ENCODE results near the gene BLM. TPM values are rescaled to one million over a fixed set of nuclear protein-coding genes. Genes with fewer than 3 reads are reported as not detected.

BLM gene
- total RNA-seq, 2 donors from 2014 or later, result 29.6 to 34.9 TPM

DNA sequence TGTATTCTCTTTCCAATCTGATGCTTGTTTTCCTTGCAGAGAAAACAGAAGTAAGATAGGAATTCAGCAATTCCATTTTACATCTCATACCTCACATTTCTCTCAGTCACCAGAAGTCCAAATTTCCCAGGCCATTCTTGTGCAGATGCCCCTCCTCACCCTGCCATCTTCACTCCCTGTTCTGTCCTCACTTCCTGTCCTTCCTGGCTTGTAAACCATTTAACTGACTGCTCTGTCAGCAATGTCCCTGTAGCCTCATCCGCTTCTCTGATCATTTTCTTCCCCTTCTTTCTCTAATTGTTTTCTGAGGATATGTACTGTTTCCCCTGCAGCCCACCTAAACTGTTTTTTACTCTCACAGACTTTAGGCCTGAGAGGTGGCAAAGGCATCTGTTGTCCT, 40.3 kb downstream of the BLM start:
- H3K4me3 ChIP-seq (ENCODE audit: low read length), result no peak overlapping the region
- H3K36me3 ChIP-seq (ENCODE audit: control insufficient read depth, insufficient read depth, low read length), result peaks cover 23% of the 10 kb centered on the region
- no peak overlapping the region for H3K9ac ChIP-seq (ENCODE audit: extremely low read depth, low read length, poor library complexity, severe bottlenecking)
- H3K9me3 ChIP-seq (ENCODE audit: control insufficient read depth, low read length), result no peaks in the 10 kb centered on the region
- TF ChIP-seq, protein P1, sequence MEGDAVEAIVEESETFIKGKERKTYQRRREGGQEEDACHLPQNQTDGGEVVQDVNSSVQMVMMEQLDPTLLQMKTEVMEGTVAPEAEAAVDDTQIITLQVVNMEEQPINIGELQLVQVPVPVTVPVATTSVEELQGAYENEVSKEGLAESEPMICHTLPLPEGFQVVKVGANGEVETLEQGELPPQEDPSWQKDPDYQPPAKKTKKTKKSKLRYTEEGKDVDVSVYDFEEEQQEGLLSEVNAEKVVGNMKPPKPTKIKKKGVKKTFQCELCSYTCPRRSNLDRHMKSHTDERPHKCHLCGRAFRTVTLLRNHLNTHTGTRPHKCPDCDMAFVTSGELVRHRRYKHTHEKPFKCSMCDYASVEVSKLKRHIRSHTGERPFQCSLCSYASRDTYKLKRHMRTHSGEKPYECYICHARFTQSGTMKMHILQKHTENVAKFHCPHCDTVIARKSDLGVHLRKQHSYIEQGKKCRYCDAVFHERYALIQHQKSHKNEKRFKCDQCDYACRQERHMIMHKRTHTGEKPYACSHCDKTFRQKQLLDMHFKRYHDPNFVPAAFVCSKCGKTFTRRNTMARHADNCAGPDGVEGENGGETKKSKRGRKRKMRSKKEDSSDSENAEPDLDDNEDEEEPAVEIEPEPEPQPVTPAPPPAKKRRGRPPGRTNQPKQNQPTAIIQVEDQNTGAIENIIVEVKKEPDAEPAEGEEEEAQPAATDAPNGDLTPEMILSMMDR (conservative IDR thresholded peaks at IDR 0.05), result no peak
- no peaks in the 10 kb centered on the region for H3K9me3 Mint-ChIP-seq
- peaks cover 10% of the 10 kb centered on the region for H3K36me3 Mint-ChIP-seq (ENCODE audit: low read depth)
- H3K27ac Mint-ChIP-seq, result peak overlapping the region; percentile 68
- WGBS, 2 experiments (ENCODE audit: insufficient coverage in 1 of 2, insufficient read length in 1 of 2), result 97 to 100% methylated on average over 1 of the region's 1 CpG
- H3K4me1 Mint-ChIP-seq, result peaks cover 46% of the 10 kb centered on the region
- H3K27me3 Mint-ChIP-seq (ENCODE audit: insufficient read depth), result no peaks in the 10 kb centered on the region
- H3K4me1 ChIP-seq (ENCODE audit: control insufficient read depth, insufficient read depth, low read length), result peaks cover 3% of the 10 kb centered on the region
- H3K27me3 ChIP-seq (ENCODE audit: control insufficient read depth, insufficient read depth, low read length, poor library complexity, severe bottlenecking), result no peaks in the 10 kb centered on the region
- no peak overlapping the region for H3K27ac ChIP-seq (ENCODE audit: low read depth, low read length)
- DNase-seq, result no peak
- no peak overlapping the region for H3K4me3 Mint-ChIP-seq

DNA sequence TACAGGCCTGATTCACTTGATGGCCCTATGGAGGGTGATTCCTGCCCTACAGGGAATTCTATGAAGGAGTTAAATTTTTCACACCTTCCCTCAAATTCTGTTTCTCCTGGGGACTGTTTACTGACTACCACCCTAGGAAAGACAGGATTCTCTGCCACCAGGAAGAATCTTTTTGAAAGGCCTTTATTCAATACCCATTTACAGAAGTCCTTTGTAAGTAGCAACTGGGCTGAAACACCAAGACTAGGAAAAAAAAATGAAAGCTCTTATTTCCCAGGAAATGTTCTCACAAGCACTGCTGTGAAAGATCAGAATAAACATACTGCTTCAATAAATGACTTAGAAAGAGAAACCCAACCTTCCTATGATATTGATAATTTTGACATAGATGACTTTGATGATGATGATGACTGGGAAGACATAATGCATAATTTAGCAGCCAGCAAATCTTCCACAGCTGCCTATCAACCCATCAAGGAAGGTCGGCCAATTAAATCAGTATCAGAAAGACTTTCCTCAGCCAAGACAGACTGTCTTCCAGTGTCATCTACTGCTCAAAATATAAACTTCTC, 43.6 kb downstream of the BLM start:
- H3K27me3 ChIP-seq (ENCODE audit: control insufficient read depth, insufficient read depth, low read length, poor library complexity, severe bottlenecking), result no peaks in the 10 kb centered on the region
- Mint-ChIP-seq H3K9me3 (no peaks in the 10 kb centered on the region), H3K27me3 (ENCODE audit: insufficient read depth) (no peaks in the 10 kb centered on the region), H3K27ac (peak overlapping the region; percentile 7), H3K4me3 (no peak overlapping the region), H3K4me1 (peaks cover 34% of the 10 kb centered on the region), H3K36me3 (ENCODE audit: low read depth) (peaks cover 12% of the 10 kb centered on the region)
- H3K4me3 ChIP-seq (ENCODE audit: low read length), result no peak overlapping the region
- 93% methylated on average over 1 of the region's 1 CpG; no CpG with 5 or more reads in 1 of the 2 experiments for WGBS, 2 experiments (ENCODE audit: insufficient coverage in 1 of 2, insufficient read length in 1 of 2)
- H3K27ac ChIP-seq (ENCODE audit: low read depth, low read length), result no peak overlapping the region
- no peak overlapping the region for H3K9ac ChIP-seq (ENCODE audit: extremely low read depth, low read length, poor library complexity, severe bottlenecking)
- TF ChIP-seq, protein P1 (conservative IDR thresholded peaks at IDR 0.05), result no peak
- no peaks in the 10 kb centered on the region for H3K9me3 ChIP-seq (ENCODE audit: control insufficient read depth, low read length)
- no peak for DNase-seq
- peaks cover 21% of the 10 kb centered on the region for H3K36me3 ChIP-seq (ENCODE audit: control insufficient read depth, insufficient read depth, low read length)
- peaks cover 3% of the 10 kb centered on the region for H3K4me1 ChIP-seq (ENCODE audit: control insufficient read depth, insufficient read depth, low read length)

DNA sequence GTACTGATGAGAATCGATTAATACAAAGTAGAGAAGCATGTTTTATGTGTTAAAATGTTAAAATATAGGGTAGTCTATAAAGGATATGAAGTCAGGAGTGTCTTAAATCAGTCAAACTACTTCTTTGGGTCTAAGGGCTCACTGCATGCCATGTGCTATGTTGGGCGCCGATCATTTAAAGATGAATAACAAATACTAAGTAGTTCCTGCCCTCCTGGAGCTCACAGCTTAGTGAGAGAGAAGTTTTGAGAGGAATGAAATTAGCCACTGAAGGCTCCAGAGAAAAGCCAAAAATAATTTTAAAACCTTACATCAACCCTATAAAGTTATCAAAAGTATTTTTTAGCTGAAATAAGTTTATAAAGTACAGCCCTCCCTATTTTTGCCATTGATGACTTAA, 44.5 kb downstream of the BLM start:
- H3K9me3 ChIP-seq (ENCODE audit: control insufficient read depth, low read length), result no peaks in the 10 kb centered on the region
- H3K27me3 ChIP-seq (ENCODE audit: control insufficient read depth, insufficient read depth, low read length, poor library complexity, severe bottlenecking), result no peaks in the 10 kb centered on the region
- no peak overlapping the region for H3K9ac ChIP-seq (ENCODE audit: extremely low read depth, low read length, poor library complexity, severe bottlenecking)
- H3K4me1 ChIP-seq (ENCODE audit: control insufficient read depth, insufficient read depth, low read length), result peaks cover 3% of the 10 kb centered on the region
- DNase-seq, result no peak
- WGBS, 2 experiments (ENCODE audit: insufficient coverage in 1 of 2, insufficient read length in 1 of 2), result 88 to 89% methylated on average over 2 to 3 of the region's 3 CpGs
- H3K27ac ChIP-seq (ENCODE audit: low read depth, low read length), result no peak overlapping the region
- TF ChIP-seq, protein P1 (conservative IDR thresholded peaks at IDR 0.05), result no peak
- H3K4me1 Mint-ChIP-seq, result peaks cover 32% of the 10 kb centered on the region
- no peaks in the 10 kb centered on the region for H3K9me3 Mint-ChIP-seq
- no peak overlapping the region for H3K4me3 ChIP-seq (ENCODE audit: low read length)
- H3K27me3 Mint-ChIP-seq (ENCODE audit: insufficient read depth), result no peaks in the 10 kb centered on the region
- peak overlapping the region; percentile 22 for H3K27ac Mint-ChIP-seq
- no peak overlapping the region for H3K4me3 Mint-ChIP-seq
- peaks cover 16% of the 10 kb centered on the region for H3K36me3 Mint-ChIP-seq (ENCODE audit: low read depth)
- H3K36me3 ChIP-seq (ENCODE audit: control insufficient read depth, insufficient read depth, low read length), result peaks cover 30% of the 10 kb centered on the region

All from endodermal cell (in vitro differentiated cells).